SK-N-SH (cell line): ENCODE results near the gene CD320.

ENCODE experiments used
- EP300 ChIP-seq, 2 experiments: IDR thresholded peaks; 2 replicates each; pipeline versions ENCODE4 v1.4.0 to v1.6.1; 2012; ENCODE audit warnings: borderline replicate concordance in 1 of 2, low read depth in 1 of 2, low read length in 1 of 2
- GABPA ChIP-seq: IDR thresholded peaks from 2 replicates; pipeline ENCODE4 v1.4.0; 2012; ENCODE audit warnings: low read depth, mild to moderate bottlenecking
- JUND ChIP-seq: IDR thresholded peaks from 2 replicates; pipeline ENCODE4 v1.4.0; 2012
- MXI1 ChIP-seq: IDR thresholded peaks from 2 replicates; pipeline ENCODE4 v1.6.1; 2012; ENCODE audit warnings: mild to moderate bottlenecking, low read depth, low read length, improper control_type of control experiment
- RXRA ChIP-seq: IDR thresholded peaks from 2 replicates; pipeline ENCODE4 v1.4.0; 2012; ENCODE audit warnings: low read depth, mild to moderate bottlenecking, borderline replicate concordance
- SIN3A ChIP-seq: IDR thresholded peaks from 2 replicates; pipeline ENCODE4 v1.6.1; 2012; ENCODE audit warnings: low read depth, mild to moderate bottlenecking, low read length, moderate library complexity, borderline replicate concordance
- TF ChIP-seq, protein P1 (sequence below): fragments of 200-600 bp; sonication (generic); IDR thresholded peaks from 2 replicates; pipeline ENCODE4 v1.6.1; 2017; ENCODE audit warnings: antibody characterized with exemption, mild to moderate bottlenecking, moderate library complexity
- TF ChIP-seq, protein P2 (sequence below): IDR thresholded peaks from 2 replicates; pipeline ENCODE4 v1.6.1; 2012; ENCODE audit warnings: mild to moderate bottlenecking, low read depth, low read length, moderate library complexity

DNA sequence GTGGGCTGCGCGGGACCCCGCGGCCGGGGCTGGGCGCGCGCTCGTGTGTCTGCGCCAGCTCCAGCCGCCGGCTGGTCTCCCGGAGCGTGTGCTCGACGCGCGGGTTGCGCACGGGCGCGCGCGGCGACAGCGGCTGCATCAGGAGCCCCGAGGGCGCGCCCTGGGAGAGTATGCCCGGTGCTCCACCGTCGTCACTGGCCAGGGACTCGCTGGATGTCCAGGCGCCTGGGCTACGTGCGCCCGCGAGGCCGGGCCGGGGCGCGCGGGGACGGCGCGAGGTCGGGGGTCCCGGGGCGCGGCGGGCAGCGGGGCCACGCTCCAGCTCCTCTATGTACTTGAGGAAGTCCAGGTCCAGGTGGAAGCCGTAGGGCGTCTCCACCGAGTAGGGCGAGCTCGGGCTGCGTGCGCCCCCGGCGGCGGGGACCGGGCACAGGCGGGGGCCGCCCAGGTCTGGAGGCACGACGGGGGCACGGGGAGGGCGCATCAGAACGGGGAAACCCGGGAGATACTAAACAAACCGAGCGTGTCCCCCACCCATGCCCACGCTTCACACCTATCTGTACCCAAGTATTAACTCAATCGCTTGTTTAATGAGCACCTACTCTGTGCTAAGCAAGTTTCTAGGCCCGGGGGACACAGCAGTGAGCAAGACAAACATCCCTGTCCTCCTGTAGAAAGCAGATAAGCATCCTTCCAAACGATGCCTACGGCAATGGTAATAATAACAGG lies 27.3 kb upstream of the CD320 start:
- no peak for TF ChIP-seq EP300 (IDR thresholded peaks at IDR 0.05; ENCODE audit: borderline replicate concordance in 1 of 2, low read depth in 1 of 2, low read length in 1 of 2)
- no peak for TF ChIP-seq RXRA
- TF ChIP-seq, protein P1, sequence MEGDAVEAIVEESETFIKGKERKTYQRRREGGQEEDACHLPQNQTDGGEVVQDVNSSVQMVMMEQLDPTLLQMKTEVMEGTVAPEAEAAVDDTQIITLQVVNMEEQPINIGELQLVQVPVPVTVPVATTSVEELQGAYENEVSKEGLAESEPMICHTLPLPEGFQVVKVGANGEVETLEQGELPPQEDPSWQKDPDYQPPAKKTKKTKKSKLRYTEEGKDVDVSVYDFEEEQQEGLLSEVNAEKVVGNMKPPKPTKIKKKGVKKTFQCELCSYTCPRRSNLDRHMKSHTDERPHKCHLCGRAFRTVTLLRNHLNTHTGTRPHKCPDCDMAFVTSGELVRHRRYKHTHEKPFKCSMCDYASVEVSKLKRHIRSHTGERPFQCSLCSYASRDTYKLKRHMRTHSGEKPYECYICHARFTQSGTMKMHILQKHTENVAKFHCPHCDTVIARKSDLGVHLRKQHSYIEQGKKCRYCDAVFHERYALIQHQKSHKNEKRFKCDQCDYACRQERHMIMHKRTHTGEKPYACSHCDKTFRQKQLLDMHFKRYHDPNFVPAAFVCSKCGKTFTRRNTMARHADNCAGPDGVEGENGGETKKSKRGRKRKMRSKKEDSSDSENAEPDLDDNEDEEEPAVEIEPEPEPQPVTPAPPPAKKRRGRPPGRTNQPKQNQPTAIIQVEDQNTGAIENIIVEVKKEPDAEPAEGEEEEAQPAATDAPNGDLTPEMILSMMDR, result peak; percentile 29
- TF ChIP-seq, protein P2, sequence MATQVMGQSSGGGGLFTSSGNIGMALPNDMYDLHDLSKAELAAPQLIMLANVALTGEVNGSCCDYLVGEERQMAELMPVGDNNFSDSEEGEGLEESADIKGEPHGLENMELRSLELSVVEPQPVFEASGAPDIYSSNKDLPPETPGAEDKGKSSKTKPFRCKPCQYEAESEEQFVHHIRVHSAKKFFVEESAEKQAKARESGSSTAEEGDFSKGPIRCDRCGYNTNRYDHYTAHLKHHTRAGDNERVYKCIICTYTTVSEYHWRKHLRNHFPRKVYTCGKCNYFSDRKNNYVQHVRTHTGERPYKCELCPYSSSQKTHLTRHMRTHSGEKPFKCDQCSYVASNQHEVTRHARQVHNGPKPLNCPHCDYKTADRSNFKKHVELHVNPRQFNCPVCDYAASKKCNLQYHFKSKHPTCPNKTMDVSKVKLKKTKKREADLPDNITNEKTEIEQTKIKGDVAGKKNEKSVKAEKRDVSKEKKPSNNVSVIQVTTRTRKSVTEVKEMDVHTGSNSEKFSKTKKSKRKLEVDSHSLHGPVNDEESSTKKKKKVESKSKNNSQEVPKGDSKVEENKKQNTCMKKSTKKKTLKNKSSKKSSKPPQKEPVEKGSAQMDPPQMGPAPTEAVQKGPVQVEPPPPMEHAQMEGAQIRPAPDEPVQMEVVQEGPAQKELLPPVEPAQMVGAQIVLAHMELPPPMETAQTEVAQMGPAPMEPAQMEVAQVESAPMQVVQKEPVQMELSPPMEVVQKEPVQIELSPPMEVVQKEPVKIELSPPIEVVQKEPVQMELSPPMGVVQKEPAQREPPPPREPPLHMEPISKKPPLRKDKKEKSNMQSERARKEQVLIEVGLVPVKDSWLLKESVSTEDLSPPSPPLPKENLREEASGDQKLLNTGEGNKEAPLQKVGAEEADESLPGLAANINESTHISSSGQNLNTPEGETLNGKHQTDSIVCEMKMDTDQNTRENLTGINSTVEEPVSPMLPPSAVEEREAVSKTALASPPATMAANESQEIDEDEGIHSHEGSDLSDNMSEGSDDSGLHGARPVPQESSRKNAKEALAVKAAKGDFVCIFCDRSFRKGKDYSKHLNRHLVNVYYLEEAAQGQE, result no peak
- TF ChIP-seq MXI1, result no peak
- no peak for TF ChIP-seq JUND
- TF ChIP-seq SIN3A, result no peak
- no peak for TF ChIP-seq GABPA
